GM13976 (cell line): Measurements from ENCODE around the gene SRSF1.

Experiments
- DNase-seq: peaks from one replicate; pipeline ENCODE4 v3.0.0; 2012; ENCODE audit warnings: low spot score
- in situ Hi-C: fragments of 300-500 bp; cut with MboI; formaldehyde crosslinking; loops from one replicate; pipeline ENCODE4 v1.12.0; 2022; ENCODE audit warnings: low sequenced_read_pairs, mixed read lengths, inconsistent platforms; ENCODE audit not compliant: unreplicated experiment
- TF ChIP-seq, protein P1 (sequence below): IDR thresholded peaks from 2 replicates; pipeline ENCODE4 v1.5.1; 2012; ENCODE audit warnings: borderline replicate concordance, mild to moderate bottlenecking; ENCODE audit not compliant: insufficient read depth; ENCODE audit errors: extremely low read depth, missing control alignments, control extremely low read depth

Gene SRSF1, protein sequence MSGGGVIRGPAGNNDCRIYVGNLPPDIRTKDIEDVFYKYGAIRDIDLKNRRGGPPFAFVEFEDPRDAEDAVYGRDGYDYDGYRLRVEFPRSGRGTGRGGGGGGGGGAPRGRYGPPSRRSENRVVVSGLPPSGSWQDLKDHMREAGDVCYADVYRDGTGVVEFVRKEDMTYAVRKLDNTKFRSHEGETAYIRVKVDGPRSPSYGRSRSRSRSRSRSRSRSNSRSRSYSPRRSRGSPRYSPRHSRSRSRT

DNA sequence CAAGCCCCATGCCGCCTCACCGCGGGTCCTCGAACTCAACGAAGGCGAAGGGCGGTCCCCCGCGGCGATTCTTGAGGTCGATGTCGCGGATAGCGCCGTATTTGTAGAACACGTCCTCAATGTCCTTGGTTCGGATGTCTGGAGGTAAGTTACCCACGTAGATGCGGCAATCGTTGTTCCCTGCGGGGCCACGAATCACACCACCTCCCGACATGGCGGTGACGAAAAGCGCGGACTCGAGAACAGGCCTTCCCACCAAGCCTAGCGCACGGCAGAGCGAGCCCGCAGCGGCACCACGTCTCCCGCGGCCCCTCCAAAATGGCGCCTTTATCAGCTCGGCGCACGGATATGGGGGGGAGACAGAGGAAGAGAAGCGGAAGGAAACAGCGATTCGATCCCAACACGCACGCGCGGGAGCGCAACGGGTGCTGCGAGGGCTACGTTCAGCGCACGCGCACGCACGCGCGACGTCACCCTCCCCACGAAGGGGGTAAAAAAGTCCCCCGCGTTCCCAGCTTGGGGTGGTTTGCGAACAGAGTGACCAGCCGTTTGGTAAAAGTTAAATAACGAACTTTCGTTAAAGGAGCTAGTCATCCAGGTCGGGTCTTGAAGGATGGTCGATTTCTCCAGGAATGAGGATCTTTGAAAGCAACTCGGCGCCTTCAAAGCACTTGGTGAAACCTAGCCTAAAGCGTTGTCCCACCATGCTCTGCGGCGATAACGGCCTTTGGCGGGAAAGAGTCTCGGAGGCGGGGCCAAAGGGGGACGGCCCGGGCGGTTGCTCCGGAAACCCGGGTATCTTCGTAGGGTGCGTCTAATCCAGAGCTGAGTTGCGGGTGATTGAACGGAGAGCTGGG, at the start of gene SRSF1:
Gene SRSF1 (minus strand): TSS at position 323 of the 857 bp plus-strand sequence. CDS start 109 bp downstream, at position 214.
- TF ChIP-seq, protein P1, sequence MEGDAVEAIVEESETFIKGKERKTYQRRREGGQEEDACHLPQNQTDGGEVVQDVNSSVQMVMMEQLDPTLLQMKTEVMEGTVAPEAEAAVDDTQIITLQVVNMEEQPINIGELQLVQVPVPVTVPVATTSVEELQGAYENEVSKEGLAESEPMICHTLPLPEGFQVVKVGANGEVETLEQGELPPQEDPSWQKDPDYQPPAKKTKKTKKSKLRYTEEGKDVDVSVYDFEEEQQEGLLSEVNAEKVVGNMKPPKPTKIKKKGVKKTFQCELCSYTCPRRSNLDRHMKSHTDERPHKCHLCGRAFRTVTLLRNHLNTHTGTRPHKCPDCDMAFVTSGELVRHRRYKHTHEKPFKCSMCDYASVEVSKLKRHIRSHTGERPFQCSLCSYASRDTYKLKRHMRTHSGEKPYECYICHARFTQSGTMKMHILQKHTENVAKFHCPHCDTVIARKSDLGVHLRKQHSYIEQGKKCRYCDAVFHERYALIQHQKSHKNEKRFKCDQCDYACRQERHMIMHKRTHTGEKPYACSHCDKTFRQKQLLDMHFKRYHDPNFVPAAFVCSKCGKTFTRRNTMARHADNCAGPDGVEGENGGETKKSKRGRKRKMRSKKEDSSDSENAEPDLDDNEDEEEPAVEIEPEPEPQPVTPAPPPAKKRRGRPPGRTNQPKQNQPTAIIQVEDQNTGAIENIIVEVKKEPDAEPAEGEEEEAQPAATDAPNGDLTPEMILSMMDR, result no peak
- in situ Hi-C loops, result no loop called here
- peak; percentile 95 for DNase-seq

DNA sequence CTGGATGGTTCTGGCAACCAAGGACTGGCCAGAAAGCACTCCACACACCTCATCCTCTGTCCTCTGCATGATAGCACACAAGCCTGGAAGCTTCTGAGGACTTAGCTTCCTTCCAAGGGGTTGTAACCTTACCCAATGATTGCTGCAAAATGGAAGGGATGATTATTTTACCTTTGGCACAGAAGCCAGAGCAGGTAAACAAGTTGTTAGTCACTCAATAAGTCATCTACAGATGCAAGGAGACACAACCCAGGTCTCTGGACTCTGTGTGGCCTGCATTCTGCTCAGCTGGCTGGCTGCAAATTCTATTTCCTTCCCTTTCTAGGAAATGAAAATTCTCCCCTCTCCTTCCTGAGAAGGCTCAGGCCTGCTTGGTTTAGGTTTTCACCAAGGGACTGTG, 49.4 kb upstream of the SRSF1 start:
- TF ChIP-seq, protein P1, result no peak
- DNase-seq, result no peak
- in situ Hi-C loops, result no loop called here

DNA sequence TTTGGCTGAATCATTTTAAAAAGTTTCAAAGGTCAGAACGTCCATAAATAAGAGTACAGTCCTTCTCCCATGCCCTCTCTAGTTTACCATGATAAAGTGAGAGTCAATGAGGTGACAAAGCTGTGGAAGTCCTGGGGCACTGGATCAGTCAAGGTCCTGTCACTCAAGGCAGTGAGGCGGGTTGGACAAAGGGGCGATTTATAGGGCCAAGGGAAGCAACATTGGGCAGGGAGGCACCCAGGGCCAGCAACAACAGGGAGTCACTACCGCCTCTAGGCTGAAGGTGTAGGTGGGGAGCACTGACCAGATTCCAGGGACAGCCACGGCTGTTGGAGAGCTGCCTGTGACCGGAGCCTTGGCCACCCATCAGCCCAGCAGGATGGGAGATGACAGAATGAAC, 47.6 kb upstream of the SRSF1 start:
- TF ChIP-seq, protein P1, result no peak
- in situ Hi-C loops, result no loop called here

DNA sequence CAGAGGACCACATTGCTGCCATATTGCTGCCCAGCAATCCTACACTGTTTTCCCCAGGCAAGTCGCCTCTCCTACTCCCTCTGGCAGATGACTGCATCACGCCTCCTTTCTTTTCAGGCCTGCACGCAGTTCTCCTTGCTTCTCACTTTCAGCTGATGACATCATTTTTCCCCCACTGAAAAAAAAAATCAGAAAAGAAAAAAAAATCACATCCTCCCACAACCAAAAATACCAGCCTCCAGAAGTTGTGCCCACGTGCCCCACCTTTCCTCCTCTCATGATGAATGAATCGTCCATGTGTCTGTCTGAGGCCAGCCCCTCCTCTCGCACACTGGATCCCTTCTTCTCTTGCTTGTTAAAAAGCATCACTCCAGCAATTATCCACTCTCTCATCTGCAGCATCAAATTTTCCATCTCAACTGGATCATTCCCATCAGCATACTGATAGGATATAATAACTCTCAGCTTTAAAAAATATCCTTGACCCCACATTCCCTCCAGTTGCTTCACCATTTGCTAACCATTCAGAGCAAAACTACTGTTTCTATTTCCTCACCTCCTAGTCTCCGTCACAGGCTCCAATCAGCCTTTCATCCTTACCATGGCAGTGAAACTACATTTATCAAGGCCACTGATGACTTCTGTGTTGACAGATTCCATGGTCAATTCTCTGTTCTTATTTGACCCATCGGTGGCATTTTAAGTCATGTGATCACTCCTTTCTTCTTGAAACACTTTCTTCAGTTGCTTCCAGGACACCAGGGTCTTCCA, 46.1 kb upstream of the SRSF1 start:
- in situ Hi-C loops, result no loop called here
- DNase-seq, result no peak
- TF ChIP-seq, protein P1, result no peak

More for the DNA sequence above, 47.6 kb upstream of the SRSF1 start:
- no peak for DNase-seq

DNA sequence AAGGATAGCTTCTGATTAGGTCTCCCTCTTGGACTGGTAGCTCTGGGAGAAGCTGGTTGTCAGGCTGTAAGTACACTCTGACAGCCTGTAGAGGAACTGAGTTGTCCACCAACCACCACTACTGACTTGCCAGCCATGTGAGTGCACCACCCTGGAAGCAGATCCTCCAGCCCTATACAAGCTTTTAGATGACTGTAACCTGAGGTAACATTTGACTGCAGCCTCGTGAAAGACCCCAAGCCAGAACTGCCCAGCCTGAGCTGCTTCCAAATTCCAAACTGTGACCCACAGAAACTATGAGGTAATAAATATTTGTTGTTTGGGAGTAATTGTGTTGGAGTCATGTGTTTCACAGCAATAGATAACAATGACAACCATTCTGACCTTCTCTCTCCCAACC, 45.4 kb upstream of the SRSF1 start:
- DNase-seq, result no peak
- TF ChIP-seq, protein P1, result no peak
- in situ Hi-C loops, result no loop called here

DNA sequence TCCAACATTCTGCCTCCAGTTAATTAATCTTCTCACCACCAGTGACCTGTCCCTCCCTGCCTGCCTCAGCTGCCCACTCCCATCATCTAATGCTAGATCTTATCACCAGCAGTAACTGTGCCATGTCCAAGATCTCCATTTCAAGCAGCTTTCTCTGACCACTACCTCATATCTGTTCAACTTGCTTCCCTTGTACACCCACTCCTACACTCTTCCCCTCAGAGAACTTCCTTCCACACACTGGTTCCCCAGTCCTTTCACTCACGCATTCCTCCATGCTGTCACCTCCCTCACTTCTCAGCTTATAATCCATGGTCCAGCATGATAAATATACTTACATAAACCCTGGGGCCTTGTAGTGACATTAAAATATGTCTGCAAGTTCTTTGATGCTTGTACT, 44.4 kb upstream of the SRSF1 start:
- in situ Hi-C loops, result no loop called here

More for the DNA sequence above, 44.4 kb upstream of the SRSF1 start:
- TF ChIP-seq, protein P1, result no peak
- DNase-seq, result no peak
